ENCODE measurements around the gene PER1. TPM values are rescaled to one million over a fixed set of nuclear protein-coding genes. Genes with fewer than 3 reads are reported as not detected.

The PER1 gene
- total and polyA plus RNA-seq, 2 of the 13 experiments (the other 11 are each of a cell fraction or from before 2014, with no cell fraction given) = 2.6 to 3.6 TPM

DNA sequence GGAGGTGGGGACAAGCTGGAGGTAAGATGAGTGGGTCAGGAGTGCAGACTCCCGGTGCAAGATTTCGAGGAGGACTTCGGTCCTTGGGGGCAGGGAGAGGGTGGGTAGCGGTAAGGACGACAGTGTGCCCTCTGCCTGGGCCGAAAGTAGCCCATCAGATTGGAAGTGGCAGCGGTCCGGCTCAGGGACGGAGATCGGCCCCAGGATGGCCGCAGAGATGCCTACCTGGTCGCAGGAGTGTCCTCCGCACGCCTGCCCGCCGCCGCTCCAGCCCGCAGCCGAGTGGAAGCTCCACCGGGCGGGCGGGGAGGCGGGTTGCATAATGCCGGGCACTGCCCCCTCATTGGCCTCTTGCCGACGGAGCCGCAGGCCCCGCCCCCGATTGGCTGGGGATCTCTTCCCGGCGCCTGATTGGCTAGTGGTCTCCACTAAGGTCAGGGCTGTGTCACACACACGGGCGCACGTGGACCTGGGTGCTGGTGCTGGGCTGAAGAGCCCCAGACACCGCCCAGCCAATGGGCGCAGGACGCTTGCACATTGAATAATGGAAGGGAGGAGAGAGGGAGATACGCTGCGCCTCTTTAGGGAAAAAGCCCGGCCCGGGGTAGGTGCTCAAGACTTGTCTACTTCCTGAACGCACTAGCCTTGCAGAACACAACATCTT lies at the start of gene PER1 (continued):
- TF ChIP-seq ZFP36L2 (CRISPR knock-in tag; IDR thresholded peaks at IDR 0.05) (no peak), ISX (CRISPR knock-in tag; conservative IDR thresholded peaks at IDR 0.05) (no peak), ZNF264 (CRISPR knock-in tag; IDR thresholded peaks at IDR 0.05) (0 out of 2 replicates have a peak, but pooled peaks have one; percentile 37), JUND (CRISPR knock-in tag; IDR thresholded peaks at IDR 0.05) (no peak), RELA (CRISPR knock-in tag; IDR thresholded peaks at IDR 0.05) (no peak), ZNF660 (CRISPR knock-in tag; IDR thresholded peaks at IDR 0.05; ENCODE audit: borderline replicate concordance, low read depth) (no peak), CHD4 (IDR thresholded peaks at IDR 0.05; ENCODE audit: borderline replicate concordance, low read length) (no peak), PHF21A (CRISPR knock-in tag; IDR thresholded peaks at IDR 0.05) (no peak), CCDC6 (CRISPR knock-in tag; IDR thresholded peaks at IDR 0.05) (no peak), ZNF20 (CRISPR knock-in tag; IDR thresholded peaks at IDR 0.05) (no peak), PHF5A (CRISPR knock-in tag; IDR thresholded peaks at IDR 0.05; ENCODE audit: low read depth, unreplicated experiment) (no peak)
- TF ChIP-seq, protein P1, sequence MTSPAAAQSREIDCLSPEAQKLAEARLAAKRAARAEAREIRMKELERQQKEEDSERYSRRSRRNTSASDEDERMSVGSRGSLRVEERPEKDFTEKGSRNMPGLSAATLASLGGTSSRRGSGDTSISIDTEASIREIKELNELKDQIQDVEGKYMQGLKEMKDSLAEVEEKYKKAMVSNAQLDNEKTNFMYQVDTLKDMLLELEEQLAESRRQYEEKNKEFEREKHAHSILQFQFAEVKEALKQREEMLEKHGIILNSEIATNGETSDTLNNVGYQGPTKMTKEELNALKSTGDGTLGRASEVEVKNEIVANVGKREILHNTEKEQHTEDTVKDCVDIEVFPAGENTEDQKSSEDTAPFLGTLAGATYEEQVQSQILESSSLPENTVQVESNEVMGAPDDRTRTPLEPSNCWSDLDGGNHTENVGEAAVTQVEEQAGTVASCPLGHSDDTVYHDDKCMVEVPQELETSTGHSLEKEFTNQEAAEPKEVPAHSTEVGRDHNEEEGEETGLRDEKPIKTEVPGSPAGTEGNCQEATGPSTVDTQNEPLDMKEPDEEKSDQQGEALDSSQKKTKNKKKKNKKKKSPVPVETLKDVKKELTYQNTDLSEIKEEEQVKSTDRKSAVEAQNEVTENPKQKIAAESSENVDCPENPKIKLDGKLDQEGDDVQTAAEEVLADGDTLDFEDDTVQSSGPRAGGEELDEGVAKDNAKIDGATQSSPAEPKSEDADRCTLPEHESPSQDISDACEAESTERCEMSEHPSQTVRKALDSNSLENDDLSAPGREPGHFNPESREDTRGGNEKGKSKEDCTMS (CRISPR knock-in tag; conservative IDR thresholded peaks at IDR 0.05) = no peak
- TF ChIP-seq, protein P2, sequence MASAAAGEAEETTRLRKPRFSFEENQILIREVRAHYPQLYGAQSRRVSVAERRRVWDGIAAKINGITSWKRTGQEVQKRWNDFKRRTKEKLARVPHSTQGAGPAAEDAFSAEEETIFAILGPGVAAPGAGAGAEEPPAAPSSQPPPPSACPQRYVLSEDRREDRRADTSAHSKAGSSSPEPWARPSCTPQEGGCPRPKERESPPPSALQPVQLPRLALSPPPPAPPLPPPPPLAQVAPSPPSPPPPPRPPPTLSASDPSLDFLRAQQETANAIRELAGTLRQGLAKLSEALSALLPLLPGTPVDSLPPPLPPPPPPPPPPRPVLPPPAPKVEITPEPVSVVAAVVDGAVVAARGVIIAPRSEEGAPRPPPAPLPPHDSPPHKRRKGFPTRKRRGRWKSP (CRISPR knock-in tag; IDR thresholded peaks at IDR 0.05) = no peak
- TF ChIP-seq, protein P3, sequence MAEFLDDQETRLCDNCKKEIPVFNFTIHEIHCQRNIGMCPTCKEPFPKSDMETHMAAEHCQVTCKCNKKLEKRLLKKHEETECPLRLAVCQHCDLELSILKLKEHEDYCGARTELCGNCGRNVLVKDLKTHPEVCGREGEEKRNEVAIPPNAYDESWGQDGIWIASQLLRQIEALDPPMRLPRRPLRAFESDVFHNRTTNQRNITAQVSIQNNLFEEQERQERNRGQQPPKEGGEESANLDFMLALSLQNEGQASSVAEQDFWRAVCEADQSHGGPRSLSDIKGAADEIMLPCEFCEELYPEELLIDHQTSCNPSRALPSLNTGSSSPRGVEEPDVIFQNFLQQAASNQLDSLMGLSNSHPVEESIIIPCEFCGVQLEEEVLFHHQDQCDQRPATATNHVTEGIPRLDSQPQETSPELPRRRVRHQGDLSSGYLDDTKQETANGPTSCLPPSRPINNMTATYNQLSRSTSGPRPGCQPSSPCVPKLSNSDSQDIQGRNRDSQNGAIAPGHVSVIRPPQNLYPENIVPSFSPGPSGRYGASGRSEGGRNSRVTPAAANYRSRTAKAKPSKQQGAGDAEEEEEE (CRISPR knock-in tag; IDR thresholded peaks at IDR 0.05; ENCODE audit: borderline replicate concordance) = no peak
- TF ChIP-seq, protein P4, sequence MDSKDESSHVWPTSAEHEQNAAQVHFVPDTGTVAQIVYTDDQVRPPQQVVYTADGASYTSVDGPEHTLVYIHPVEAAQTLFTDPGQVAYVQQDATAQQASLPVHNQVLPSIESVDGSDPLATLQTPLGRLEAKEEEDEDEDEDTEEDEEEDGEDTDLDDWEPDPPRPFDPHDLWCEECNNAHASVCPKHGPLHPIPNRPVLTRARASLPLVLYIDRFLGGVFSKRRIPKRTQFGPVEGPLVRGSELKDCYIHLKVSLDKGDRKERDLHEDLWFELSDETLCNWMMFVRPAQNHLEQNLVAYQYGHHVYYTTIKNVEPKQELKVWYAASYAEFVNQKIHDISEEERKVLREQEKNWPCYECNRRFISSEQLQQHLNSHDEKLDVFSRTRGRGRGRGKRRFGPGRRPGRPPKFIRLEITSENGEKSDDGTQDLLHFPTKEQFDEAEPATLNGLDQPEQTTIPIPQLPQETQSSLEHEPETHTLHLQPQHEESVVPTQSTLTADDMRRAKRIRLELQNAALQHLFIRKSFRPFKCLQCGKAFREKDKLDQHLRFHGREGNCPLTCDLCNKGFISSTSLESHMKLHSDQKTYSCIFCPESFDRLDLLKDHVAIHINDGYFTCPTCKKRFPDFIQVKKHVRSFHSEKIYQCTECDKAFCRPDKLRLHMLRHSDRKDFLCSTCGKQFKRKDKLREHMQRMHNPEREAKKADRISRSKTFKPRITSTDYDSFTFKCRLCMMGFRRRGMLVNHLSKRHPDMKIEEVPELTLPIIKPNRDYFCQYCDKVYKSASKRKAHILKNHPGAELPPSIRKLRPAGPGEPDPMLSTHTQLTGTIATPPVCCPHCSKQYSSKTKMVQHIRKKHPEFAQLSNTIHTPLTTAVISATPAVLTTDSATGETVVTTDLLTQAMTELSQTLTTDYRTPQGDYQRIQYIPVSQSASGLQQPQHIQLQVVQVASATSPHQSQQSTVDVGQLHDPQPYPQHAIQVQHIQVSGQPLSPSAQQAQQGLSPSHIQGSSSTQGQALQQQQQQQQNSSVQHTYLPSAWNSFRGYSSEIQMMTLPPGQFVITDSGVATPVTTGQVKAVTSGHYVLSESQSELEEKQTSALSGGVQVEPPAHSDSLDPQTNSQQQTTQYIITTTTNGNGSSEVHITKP (CRISPR knock-in tag; IDR thresholded peaks at IDR 0.05; ENCODE audit: low read depth) = no peak
- TF ChIP-seq, protein P5, sequence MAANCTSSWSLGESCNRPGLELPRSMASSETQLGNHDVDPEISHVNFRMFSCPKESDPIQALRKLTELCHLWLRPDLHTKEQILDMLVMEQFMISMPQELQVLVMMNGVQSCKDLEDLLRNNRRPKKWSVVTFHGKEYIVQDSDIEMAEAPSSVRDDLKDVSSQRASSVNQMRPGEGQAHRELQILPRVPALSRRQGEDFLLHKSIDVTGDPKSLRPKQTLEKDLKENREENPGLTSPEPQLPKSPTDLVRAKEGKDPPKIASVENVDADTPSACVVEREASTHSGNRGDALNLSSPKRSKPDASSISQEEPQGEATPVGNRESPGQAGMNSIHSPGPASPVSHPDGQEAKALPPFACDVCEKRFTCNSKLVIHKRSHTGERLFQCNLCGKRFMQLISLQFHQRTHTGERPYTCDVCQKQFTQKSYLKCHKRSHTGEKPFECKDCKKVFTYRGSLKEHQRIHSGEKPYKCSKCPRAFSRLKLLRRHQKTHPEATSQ (CRISPR knock-in tag; IDR thresholded peaks at IDR 0.05; ENCODE audit: borderline replicate concordance) = no peak
- TF ChIP-seq, protein P6, sequence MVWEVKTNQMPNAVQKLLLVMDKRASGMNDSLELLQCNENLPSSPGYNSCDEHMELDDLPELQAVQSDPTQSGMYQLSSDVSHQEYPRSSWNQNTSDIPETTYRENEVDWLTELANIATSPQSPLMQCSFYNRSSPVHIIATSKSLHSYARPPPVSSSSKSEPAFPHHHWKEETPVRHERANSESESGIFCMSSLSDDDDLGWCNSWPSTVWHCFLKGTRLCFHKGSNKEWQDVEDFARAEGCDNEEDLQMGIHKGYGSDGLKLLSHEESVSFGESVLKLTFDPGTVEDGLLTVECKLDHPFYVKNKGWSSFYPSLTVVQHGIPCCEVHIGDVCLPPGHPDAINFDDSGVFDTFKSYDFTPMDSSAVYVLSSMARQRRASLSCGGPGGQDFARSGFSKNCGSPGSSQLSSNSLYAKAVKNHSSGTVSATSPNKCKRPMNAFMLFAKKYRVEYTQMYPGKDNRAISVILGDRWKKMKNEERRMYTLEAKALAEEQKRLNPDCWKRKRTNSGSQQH (CRISPR knock-in tag; IDR thresholded peaks at IDR 0.05; ENCODE audit: low read depth) = peak; percentile 72; the same call in 1 of the 2 replicates

Data from HepG2 (cell line).